GM12872 (cell line): ENCODE results near the gene GRIPAP1.

Experiments used
- CTCF ChIP-seq: IDR thresholded peaks from 3 replicates; pipeline ENCODE4 v1.5.1; 2011; ENCODE audit warnings: low read depth, mild to moderate bottlenecking, low read length, moderate library complexity; ENCODE audit not compliant: insufficient read depth

Gene GRIPAP1

GRCh38 chrX:48996969-48997368 is 5.1 kb downstream of the GRIPAP1 start:
- TF ChIP-seq CTCF = no peak

- no peak for TF ChIP-seq CTCF
Measured at GRCh38 chrX:48992341-48992740, 9.7 kb downstream of the GRIPAP1 start.

- TF ChIP-seq CTCF = no peak
Measured at GRCh38 chrX:48989483-48989882, 12.6 kb downstream of the GRIPAP1 start.

GRCh38 chrX:48983896-48984295 is 18.2 kb downstream of the GRIPAP1 start:
- TF ChIP-seq CTCF = no peak

- no peak for TF ChIP-seq CTCF
Measured at GRCh38 chrX:48983081-48983480, 19.0 kb downstream of the GRIPAP1 start.

- TF ChIP-seq CTCF = no peak
Measured at GRCh38 chrX:48981178-48981577, 20.9 kb downstream of the GRIPAP1 start.

- no peak for TF ChIP-seq CTCF
Measured at GRCh38 chrX:48978226-48978625, 23.8 kb downstream of the GRIPAP1 start.

- no peak for TF ChIP-seq CTCF
Measured at GRCh38 chrX:48976086-48976485, 26.0 kb downstream of the GRIPAP1 start.
